SK-N-SH (cell line): Measurements from ENCODE around the gene SLC7A7. TPM values are rescaled to one million over a fixed set of nuclear protein-coding genes. Genes with fewer than 3 reads are reported as not detected.

ENCODE experiments used
- CTCF ChIA-PET: fragments of 300-600, 350-600 bp; formaldehyde crosslinking; extraction: SDS; loops from one replicate; lab custom pipeline; 2021; lab: Yijun Ruan, JAX
- POLR2A ChIA-PET: fragments of 350-600 bp; sonication (Branson Sonifier 250); formaldehyde crosslinking; extraction: SDS; loops from one replicate; lab custom pipeline; 2020; ENCODE audit warnings: antibody characterized with exemption, inconsistent platforms; lab: Yijun Ruan, JAX
- DNase-seq: peaks from one replicate; pipeline ENCODE4 v3.0.0; 2012
- H2AFZ ChIP-seq: fragments of 200-600 bp; sonication (generic); 2 replicates; pipeline ENCODE4 v1.8.1; 2016; ENCODE audit warnings: antibody characterized with exemption, mild to moderate bottlenecking, low read depth
- H3F3A ChIP-seq: fragments of 200-600 bp; sonication (generic); replicated peaks from 2 replicates; pipeline ENCODE3; 2016; ENCODE audit warnings: antibody characterized with exemption, mild to moderate bottlenecking; ENCODE audit not compliant: insufficient read depth
- H3K27ac ChIP-seq, 2 experiments: fragments of 200-500 bp in 1 of 2; fragments of 200-600 bp in 1 of 2; sonication (Bioruptor generic) in 1 of 2; sonication (generic), shearing (Covaris generic) in 1 of 2; 2 replicates each; pipeline versions ENCODE4 v1.5.1 to v1.6.1; 2014 to 2016; ENCODE audit warnings: low read depth in 2 of 2, inconsistent platforms in 1 of 2, low read length in 1 of 2, mild to moderate bottlenecking in 1 of 2, mixed read lengths in 1 of 2
- H3K27me3 ChIP-seq: fragments of 200-600 bp; sonication (generic), shearing (Covaris generic); 2 replicates; pipeline ENCODE4 v1.6.1; 2016; ENCODE audit warnings: mixed run types; ENCODE audit not compliant: insufficient read depth
- H3K36me3 ChIP-seq, 2 experiments: fragments of 200-500 bp in 1 of 2; fragments of 200-600 bp in 1 of 2; sonication (Bioruptor generic) in 1 of 2; sonication (generic) in 1 of 2; replicated peaks in 1 of 2; 2 replicates each; pipeline versions ENCODE3 to v1.5.1; 2014 to 2016; ENCODE audit warnings: low read length in 1 of 2, mild to moderate bottlenecking in 1 of 2; ENCODE audit not compliant: insufficient read depth in 2 of 2, control insufficient read depth in 1 of 2
- H3K4me1 ChIP-seq, 2 experiments: fragments of 200-500 bp in 1 of 2; fragments of 200-600 bp in 1 of 2; sonication (Bioruptor generic) in 1 of 2; sonication (generic), shearing (Covaris generic) in 1 of 2; 2 replicates each; pipeline versions ENCODE4 v1.5.1 to v1.6.1; 2014 to 2016; ENCODE audit warnings: low read depth in 1 of 2, low read length in 1 of 2, mixed run types in 1 of 2; ENCODE audit not compliant: insufficient read depth in 2 of 2, control insufficient read depth in 1 of 2
- H3K4me2 ChIP-seq: fragments of 200-600 bp; sonication (generic), shearing (Covaris generic); 2 replicates; pipeline ENCODE4 v1.6.1; 2017; ENCODE audit warnings: mixed run types
- H3K4me3 ChIP-seq, 2 experiments: fragments of 200-500 bp in 1 of 2; fragments of 200-600 bp in 1 of 2; sonication (Bioruptor generic) in 1 of 2; sonication (generic), shearing (Covaris generic) in 1 of 2; 2 replicates each; pipeline versions ENCODE4 v1.5.1 to v1.8.1; 2014 to 2016; ENCODE audit warnings: low read depth in 2 of 2, inconsistent platforms in 1 of 2, low read length in 1 of 2, mild to moderate bottlenecking in 1 of 2, mixed read lengths in 1 of 2, moderate library complexity in 1 of 2
- H3K79me2 ChIP-seq: fragments of 200-600 bp; sonication (generic); 2 replicates; pipeline ENCODE4 v1.8.1; 2017; ENCODE audit warnings: mild to moderate bottlenecking; ENCODE audit not compliant: insufficient read depth
- H3K9ac ChIP-seq: fragments of 200-600 bp; sonication (generic); 2 replicates; pipeline ENCODE4 v1.6.1; 2017; ENCODE audit warnings: mixed run types
- H3K9me2 ChIP-seq: fragments of 200-600 bp; sonication (generic); 2 replicates; pipeline ENCODE4 v1.6.1; 2017; ENCODE audit warnings: mixed run types
- H3K9me3 ChIP-seq: fragments of 200-600 bp; sonication (generic); 2 replicates; pipeline ENCODE4 v1.6.1; 2017; ENCODE audit warnings: mixed run types, mild to moderate bottlenecking, moderate library complexity
- H4K20me1 ChIP-seq: fragments of 200-600 bp; sonication (generic); 2 replicates; pipeline ENCODE4 v1.6.1; 2017; ENCODE audit warnings: mild to moderate bottlenecking, mixed run types; ENCODE audit not compliant: insufficient read depth
- CHD2 ChIP-seq: fragments of 150-350 bp; IDR thresholded peaks from 2 replicates; pipeline ENCODE4 v1.6.1; 2018; ENCODE audit warnings: low read length; ENCODE audit not compliant: partially characterized antibody
- EP300 ChIP-seq, 2 experiments: IDR thresholded peaks; 2 replicates each; pipeline versions ENCODE4 v1.4.0 to v1.6.1; 2012; ENCODE audit warnings: borderline replicate concordance in 1 of 2, low read depth in 1 of 2, low read length in 1 of 2
- EZH2phosphoT487 ChIP-seq: fragments of 200-600 bp; sonication (generic); IDR thresholded peaks from 2 replicates; pipeline ENCODE4 v1.6.1; 2017; ENCODE audit warnings: low read depth, mixed run types, mild to moderate bottlenecking, antibody characterized with exemption, moderate library complexity, borderline replicate concordance
- FOSL2 ChIP-seq: IDR thresholded peaks from 2 replicates; pipeline ENCODE4 v1.4.0; 2012; ENCODE audit warnings: low read depth, mild to moderate bottlenecking, moderate library complexity, borderline replicate concordance
- GATA2 ChIP-seq: sonication (generic); formaldehyde crosslinking; IDR thresholded peaks from 2 replicates; pipeline ENCODE4 v1.5.0; 2020; ENCODE audit warnings: mild to moderate bottlenecking, missing genetic modification reagents
- MXI1 ChIP-seq: IDR thresholded peaks from 2 replicates; pipeline ENCODE4 v1.6.1; 2012; ENCODE audit warnings: mild to moderate bottlenecking, low read depth, low read length, improper control_type of control experiment
- NFIC ChIP-seq: IDR thresholded peaks from 2 replicates; pipeline ENCODE4 v1.4.0; 2012; ENCODE audit warnings: borderline replicate concordance
- NRF1 ChIP-seq: IDR thresholded peaks from 2 replicates; pipeline ENCODE4 v1.6.1; 2012; ENCODE audit warnings: low read depth, mild to moderate bottlenecking, low read length
- PBX3 ChIP-seq: IDR thresholded peaks from 2 replicates; pipeline ENCODE4; 2012
- REST ChIP-seq: IDR thresholded peaks from 2 replicates; pipeline ENCODE4 v1.6.1; 2012; ENCODE audit warnings: mild to moderate bottlenecking, low read depth, low read length, moderate library complexity
- SMC3 ChIP-seq: IDR thresholded peaks from 2 replicates; pipeline ENCODE4 v1.6.1; 2012; ENCODE audit warnings: low read depth, low read length, improper control_type of control experiment
- TEAD4 ChIP-seq: IDR thresholded peaks from 2 replicates; pipeline ENCODE4 v1.4.0; 2012; ENCODE audit warnings: mild to moderate bottlenecking, borderline replicate concordance; ENCODE audit not compliant: insufficient read depth
- WGBS: methylation state at CpG from one replicate; pipeline ENCODE4 v1.1.6; 2017; ENCODE audit warnings: low lambda C conversion rate; 5-methylcytosine and 5-hydroxymethylcytosine counted together
- polyA plus RNA-seq, 3 experiments: library from polyadenylated mRNA; depleted of rRNA; stranded (reverse); fragments of >200 nt; gene quantifications; 2 replicates each; pipeline ENCODE4 v1.2.3, GENCODE V29; 2012
- TF ChIP-seq, protein P1 (sequence below): fragments of 150-350 bp; IDR thresholded peaks from 2 replicates; pipeline ENCODE4 v1.6.1; 2016; ENCODE audit warnings: mild to moderate bottlenecking, low read depth, low read length
- TF ChIP-seq, protein P2 (sequence below): IDR thresholded peaks from 2 replicates; pipeline ENCODE4 v1.4.0; 2012; ENCODE audit warnings: low read depth

The SLC7A7 gene
- polyA plus RNA-seq, 1 of the 3 experiments (the other 2 are of a cell fraction), result 0.30 TPM

GRCh38 chr14:22849212-22849819 is 34.1 kb upstream of the SLC7A7 start:
- Histone ChIP-seq H3K9me2 (no peaks in the 10 kb centered on the region), H2AFZ (no peak overlapping the region), H3K27me3 (no peaks in the 10 kb centered on the region), H3K4me3 (no peak overlapping the region), H3K36me3 (peaks cover 0 to 4% of the 10 kb centered on the region in 2 experiments), H3K4me1 (peaks cover 31 to 36% of the 10 kb centered on the region in 2 experiments), H3F3A (peaks cover 18% of the 10 kb centered on the region), H4K20me1 (no peaks in the 10 kb centered on the region), H3K79me2 (no peaks in the 10 kb centered on the region), H3K4me2 (0 out of 2 replicates have a peak overlapping the region, but pooled peaks have one; percentile 15), H3K9me3 (no peaks in the 10 kb centered on the region), H3K9ac (no peak overlapping the region), H3K27ac (peak overlapping the region; percentile 53 to 90)
- 84% methylated on average over 14 of the region's 19 CpGs for WGBS
- ChIA-PET POLR2A (interaction anchor here (0.6 to 2.8 kb wide), 11 partner anchors 9 to 83 kb away, joined by 3 to 16 read pairs (median 5); partner anchors contain the start of genes OXA1L, RBM23 and REM2), CTCF (interaction anchor here (0.9 to 18.5 kb wide), 12 partner anchors 12 to 307 kb away, joined by 3 to 472 read pairs (median 4); partner anchors contain the start of genes MMP14, MRPL52, REM2 and SLC7A7)
- TF ChIP-seq SMC3, result no peak
- TF ChIP-seq, protein P1, sequence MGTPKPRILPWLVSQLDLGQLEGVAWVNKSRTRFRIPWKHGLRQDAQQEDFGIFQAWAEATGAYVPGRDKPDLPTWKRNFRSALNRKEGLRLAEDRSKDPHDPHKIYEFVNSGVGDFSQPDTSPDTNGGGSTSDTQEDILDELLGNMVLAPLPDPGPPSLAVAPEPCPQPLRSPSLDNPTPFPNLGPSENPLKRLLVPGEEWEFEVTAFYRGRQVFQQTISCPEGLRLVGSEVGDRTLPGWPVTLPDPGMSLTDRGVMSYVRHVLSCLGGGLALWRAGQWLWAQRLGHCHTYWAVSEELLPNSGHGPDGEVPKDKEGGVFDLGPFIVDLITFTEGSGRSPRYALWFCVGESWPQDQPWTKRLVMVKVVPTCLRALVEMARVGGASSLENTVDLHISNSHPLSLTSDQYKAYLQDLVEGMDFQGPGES, result no peak
- peak; percentile 56 for DNase-seq

GRCh38 chr14:22848351-22849164 is 33.3 kb upstream of the SLC7A7 start:
- peaks cover 0 to 4% of the 10 kb centered on the region in 2 experiments for H3K36me3 ChIP-seq
- peak overlapping the region; percentile 53 to 90 for H3K27ac ChIP-seq
- TF ChIP-seq TEAD4 (no peak), NRF1 (no peak), NFIC (peak; percentile 18; the same call in 1 of the 2 replicates), REST (no peak), FOSL2 (no peak), EP300 (IDR thresholded peaks at IDR 0.05; ENCODE audit: borderline replicate concordance in 1 of 2, low read depth in 1 of 2, low read length in 1 of 2) (peak in 1 of 2 experiments; percentile 53; a peak in 1 of 4 replicates), MXI1 (no peak), GATA2 (peak; percentile 83), EZH2phosphoT487 (no peak), CHD2 (peak; percentile 6), PBX3 (peak; percentile 45)
- TF ChIP-seq, protein P1, result no peak
- TF ChIP-seq, protein P2, sequence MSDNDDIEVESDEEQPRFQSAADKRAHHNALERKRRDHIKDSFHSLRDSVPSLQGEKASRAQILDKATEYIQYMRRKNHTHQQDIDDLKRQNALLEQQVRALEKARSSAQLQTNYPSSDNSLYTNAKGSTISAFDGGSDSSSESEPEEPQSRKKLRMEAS, result no peak

More at GRCh38 chr14:22848351-22849164, 33.3 kb upstream of the SLC7A7 start:
- H3K27me3 ChIP-seq, result no peaks in the 10 kb centered on the region
- H3K4me1 ChIP-seq, result peaks cover 31 to 36% of the 10 kb centered on the region in 2 experiments
- ChIA-PET CTCF (interaction anchor here (0.9 to 18.5 kb wide), 11 partner anchors 11 to 306 kb away, joined by 3 to 472 read pairs (median 4); partner anchors contain the start of genes MMP14, MRPL52, REM2 and SLC7A7), POLR2A (interaction anchor here (0.6 to 2.8 kb wide), 13 partner anchors 9 to 82 kb away, joined by 3 to 16 read pairs (median 4); partner anchors contain the start of genes OXA1L, RBM23 and REM2)
- peak overlapping the region; percentile 55; the same call in 1 of the 2 replicates for H3K9ac ChIP-seq
- H3F3A ChIP-seq, result peaks cover 18% of the 10 kb centered on the region
- no peaks in the 10 kb centered on the region for H3K9me3 ChIP-seq
- 30% methylated on average over 12 of the region's 12 CpGs for WGBS
- DNase-seq, result peak; percentile 90
- peak overlapping the region; percentile 41; the same call in 1 of the 2 replicates for H2AFZ ChIP-seq
- H3K79me2 ChIP-seq, result no peaks in the 10 kb centered on the region; the same call in 1 of the 2 replicates
- no peak overlapping the region for H3K4me3 ChIP-seq
- peak overlapping the region; percentile 34; the same call in 1 of the 2 replicates for H3K4me2 ChIP-seq
- H4K20me1 ChIP-seq, result no peaks in the 10 kb centered on the region
- H3K9me2 ChIP-seq, result no peaks in the 10 kb centered on the region
